Cardiac septum (tissue), 1 donor: ENCODE data around the gene SREK1. TPM values are rescaled to one million over a fixed set of nuclear protein-coding genes. Genes with fewer than 3 reads are reported as not detected.
A peak's percentile ranks its signal among the peaks of the same experiment; 100 is the strongest.
"Not testable (repeated sequence)": the region's sequence is repeated elsewhere in the genome, so short reads cannot be mapped to it uniquely, and the experiment has no call there.

Experiments used
- DNase-seq: peaks from one replicate; pipeline ENCODE4 v3.0.0-alpha.2; 2020; ENCODE audit warnings: low spot score
- intact Hi-C: fragments of 100-400 bp; cut with DNase I; formaldehyde crosslinking; loops from one replicate; pipeline ENCODE4 v1.14.0; 2022
- long read RNA-seq: library from polyadenylated mRNA; unstranded; transcript quantifications from one replicate; pipeline ENCODE4 v2.0.0, GENCODE V29; 2021
- total RNA-seq: library from RNA; stranded (reverse); fragmentation: NEBNext Ultra II Directional; extraction: Animal tissue kit (Norgen Biotek cat#: 25700); gene quantifications from one replicate; pipeline ENCODE4 v1.2.1, GENCODE V29; 2021
- donor health status: DM: no; HTN: no; CAD: no.

Gene SREK1, protein sequence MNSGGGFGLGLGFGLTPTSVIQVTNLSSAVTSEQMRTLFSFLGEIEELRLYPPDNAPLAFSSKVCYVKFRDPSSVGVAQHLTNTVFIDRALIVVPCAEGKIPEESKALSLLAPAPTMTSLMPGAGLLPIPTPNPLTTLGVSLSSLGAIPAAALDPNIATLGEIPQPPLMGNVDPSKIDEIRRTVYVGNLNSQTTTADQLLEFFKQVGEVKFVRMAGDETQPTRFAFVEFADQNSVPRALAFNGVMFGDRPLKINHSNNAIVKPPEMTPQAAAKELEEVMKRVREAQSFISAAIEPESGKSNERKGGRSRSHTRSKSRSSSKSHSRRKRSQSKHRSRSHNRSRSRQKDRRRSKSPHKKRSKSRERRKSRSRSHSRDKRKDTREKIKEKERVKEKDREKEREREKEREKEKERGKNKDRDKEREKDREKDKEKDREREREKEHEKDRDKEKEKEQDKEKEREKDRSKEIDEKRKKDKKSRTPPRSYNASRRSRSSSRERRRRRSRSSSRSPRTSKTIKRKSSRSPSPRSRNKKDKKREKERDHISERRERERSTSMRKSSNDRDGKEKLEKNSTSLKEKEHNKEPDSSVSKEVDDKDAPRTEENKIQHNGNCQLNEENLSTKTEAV
- 50.7 TPM for total RNA-seq
- long read RNA-seq, full-length matches to known transcripts: 12 of 72 reads
- long read RNA-seq, partial matches to known transcripts: 54 of 72 reads
- long read RNA-seq, other reads (novel, unspliced or antisense): 6 of 72 reads

- DNase-seq: peak; percentile 95
- intact Hi-C loops: loop anchor here (1.0 to 10.0 kb wide), 2 partner anchors 218 to 419 kb away; partner anchors contain the start of genes ERBIN, NLN and SGTB
Observed at GRCh38 chr5:66144074-66144833, at the start of gene SREK1. TSS of gene SREK1 (plus strand) at chr5:66144300. CDS start at chr5:66144377, 77 bp downstream.

DNA sequence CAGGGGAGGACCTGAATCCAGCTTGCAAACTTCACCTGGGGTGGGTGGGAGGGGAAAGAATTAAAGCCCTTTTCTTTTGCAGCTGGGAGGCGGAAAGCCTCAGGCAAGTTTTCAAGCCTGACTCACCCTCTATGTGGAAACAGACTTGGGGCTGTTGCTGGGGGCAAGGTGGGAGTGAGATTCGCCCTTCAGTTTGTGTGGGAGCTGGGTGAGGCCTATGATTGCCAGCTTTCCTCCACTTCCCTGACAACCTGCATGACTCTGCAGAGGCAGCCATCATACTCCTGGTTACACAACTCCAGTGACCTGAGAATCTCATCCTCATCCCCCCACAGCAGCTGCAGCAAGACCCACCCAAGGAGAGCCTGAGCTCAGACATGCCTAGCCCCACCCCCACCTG lies 43.2 kb upstream of the SREK1 start:
- intact Hi-C loops: no loop called here

GRCh38 chr5:66113160-66113559 lies 30.9 kb upstream of the SREK1 start:
- intact Hi-C loops: no loop called here
- no peak for DNase-seq

More for the DNA sequence above, 43.2 kb upstream of the SREK1 start:
- no peak for DNase-seq

- intact Hi-C loops: no loop called here
- DNase-seq: no peak
Observed at GRCh38 chr5:66118304-66118703, 25.8 kb upstream of the SREK1 start.

DNA sequence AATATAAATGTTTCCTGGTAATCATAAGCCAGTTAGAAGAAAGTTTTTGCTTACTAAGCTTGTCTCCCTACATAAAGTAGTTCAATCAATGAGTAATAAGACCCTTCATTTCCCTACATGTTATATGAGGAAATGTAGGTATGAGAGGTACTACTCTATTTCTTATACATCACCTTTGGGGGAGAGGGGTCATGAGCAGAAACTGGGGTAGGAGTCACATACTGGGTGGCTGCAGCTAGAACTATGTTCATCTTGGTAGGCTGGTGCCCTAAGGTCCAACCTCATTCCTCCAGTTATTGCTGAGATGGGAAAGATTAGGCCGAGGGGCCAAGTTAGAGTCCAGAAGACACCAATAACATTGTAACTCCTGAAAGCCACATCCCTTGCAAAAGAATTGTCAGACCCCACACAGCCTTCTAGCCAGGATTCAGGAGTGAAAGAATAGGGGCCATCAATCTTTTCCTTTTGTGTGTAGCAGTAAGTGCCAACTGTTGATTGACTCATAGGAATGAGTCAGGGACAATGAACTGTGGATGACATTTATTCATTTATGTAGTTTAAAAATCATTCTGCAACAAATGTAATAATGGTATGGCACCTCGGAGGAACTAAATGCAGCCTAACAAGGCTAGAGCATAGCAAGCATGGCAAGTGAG lies 21.6 kb upstream of the SREK1 start:
- intact Hi-C loops: no loop called here
- DNase-seq: no peak

DNA sequence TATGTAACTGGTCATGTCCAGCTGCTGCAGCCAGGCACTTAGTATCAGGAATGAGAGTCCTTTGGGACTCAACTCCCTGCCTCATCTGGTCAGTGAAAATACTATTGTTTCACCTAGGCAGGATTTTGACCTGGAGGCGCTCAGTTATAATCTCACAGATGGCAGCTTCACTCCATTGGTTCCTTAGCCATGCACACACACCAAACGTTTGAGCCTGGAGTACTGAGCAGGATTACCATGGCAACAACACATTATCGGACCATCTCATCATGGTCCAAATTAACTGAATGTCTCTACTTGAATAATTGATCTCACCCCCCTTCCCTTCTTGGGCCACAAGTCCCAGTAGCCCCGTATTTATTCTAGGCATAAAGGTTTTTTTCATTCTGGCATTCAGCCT lies 15.0 kb upstream of the SREK1 start:
- intact Hi-C loops: no loop called here
- DNase-seq: no peak

DNA sequence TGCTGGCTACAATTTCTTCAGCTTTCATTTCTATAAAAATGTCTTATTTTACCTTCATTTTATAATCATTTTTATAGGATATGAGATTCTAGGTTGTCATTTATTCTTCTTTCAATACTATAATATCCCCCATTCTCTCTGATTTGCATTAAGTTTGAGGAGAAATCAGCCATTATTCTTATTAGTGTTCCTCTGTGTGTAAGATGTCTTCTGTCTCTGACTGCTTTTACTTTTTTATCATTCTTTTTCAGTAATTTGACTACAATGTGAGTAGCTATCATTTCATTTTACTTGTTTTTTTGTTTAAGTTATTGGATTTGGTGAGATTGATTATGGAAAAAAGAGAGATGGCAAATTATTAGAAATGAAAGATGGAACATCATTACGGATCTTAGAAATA lies 13.6 kb upstream of the SREK1 start:
- intact Hi-C loops: no loop called here
- DNase-seq: no peak

GRCh38 chr5:66134407-66134861 lies 9.7 kb upstream of the SREK1 start:
- no peak for DNase-seq
- intact Hi-C loops: no loop called here

- DNase-seq: no peak
- intact Hi-C loops: no loop called here
Observed at GRCh38 chr5:66136053-66136452, 8.0 kb upstream of the SREK1 start.

GRCh38 chr5:66136944-66137343 lies 7.2 kb upstream of the SREK1 start:
- intact Hi-C loops, DNase-seq: not testable (repeated sequence)

DNA sequence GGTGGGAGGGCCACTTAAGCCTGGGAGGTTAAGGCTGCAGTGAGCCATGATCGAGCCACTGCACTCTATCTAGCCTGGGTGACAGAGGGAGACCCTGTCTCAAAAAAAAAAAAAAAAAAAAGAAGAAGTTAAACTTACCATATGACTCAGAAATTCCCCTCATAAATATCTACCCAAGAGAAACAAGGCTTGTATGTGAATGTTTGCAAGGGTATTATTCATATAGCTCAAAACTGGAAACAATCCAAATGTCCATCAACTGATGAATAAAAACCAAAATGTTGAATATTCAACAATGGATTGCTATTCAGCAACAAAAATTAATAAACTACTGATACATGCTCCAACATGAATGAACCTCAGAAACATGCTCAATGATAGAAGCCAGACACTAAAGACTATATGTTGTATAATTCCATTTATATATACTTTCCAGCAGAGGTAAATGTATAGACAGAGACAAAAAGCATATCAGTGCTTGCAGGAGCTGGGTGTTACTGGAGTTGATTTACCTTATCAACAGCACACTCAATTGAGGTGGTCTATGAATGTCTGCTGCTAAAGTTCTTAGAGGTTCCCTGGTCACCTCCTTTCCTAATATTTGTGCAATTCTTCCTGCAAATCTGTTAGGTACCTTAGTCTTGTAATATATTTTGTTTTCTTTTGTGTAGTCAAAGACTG lies 5.3 kb upstream of the SREK1 start:
- intact Hi-C loops: no loop called here

DNA sequence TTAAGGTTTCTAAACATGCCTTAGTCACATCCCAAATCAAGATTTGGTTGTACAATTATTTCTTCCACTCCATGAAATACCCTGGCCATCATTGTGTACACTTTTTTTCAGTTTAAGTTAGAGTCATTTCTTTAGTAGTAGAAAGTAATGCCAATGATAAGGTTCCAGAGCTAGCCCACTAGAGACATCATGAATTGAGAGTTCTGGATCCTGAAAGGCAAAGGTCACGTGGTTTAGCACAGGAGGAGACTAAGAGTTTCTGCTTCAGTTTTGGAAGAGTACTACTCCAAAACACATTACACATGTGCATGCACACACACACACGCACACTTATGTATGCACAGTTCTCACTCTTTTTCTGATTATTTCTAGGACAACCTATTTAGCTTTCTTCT lies 4.8 kb upstream of the SREK1 start:
- DNase-seq: no peak
- intact Hi-C loops: no loop called here

More for the DNA sequence above, 5.3 kb upstream of the SREK1 start:
- DNase-seq: no peak

- intact Hi-C loops: loop anchor here (10.0 kb wide), 1 partner anchor 418 kb away; the partner anchor contains the start of genes NLN and SGTB
- no peak for DNase-seq
Observed at GRCh38 chr5:66142417-66142816, 1.7 kb upstream of the SREK1 start.

- intact Hi-C loops: loop anchor here (1.0 to 10.0 kb wide), 2 partner anchors 217 to 419 kb away; partner anchors contain the start of genes ERBIN, NLN and SGTB
- no peak for DNase-seq
Observed at GRCh38 chr5:66143473-66144073, 527 bp upstream of the SREK1 start.

GRCh38 chr5:66144834-66145390 lies 812 bp downstream of the SREK1 start:
- DNase-seq: no peak
- intact Hi-C loops: loop anchor here (1.0 to 10.0 kb wide), 2 partner anchors 219 to 420 kb away; partner anchors contain the start of genes ERBIN, NLN and SGTB

- intact Hi-C loops: loop anchor here (10.0 kb wide), 1 partner anchor 421 kb away; the partner anchor contains the start of genes NLN and SGTB
- no peak for DNase-seq
Observed at GRCh38 chr5:66145737-66146136, 1.6 kb downstream of the SREK1 start.

DNA sequence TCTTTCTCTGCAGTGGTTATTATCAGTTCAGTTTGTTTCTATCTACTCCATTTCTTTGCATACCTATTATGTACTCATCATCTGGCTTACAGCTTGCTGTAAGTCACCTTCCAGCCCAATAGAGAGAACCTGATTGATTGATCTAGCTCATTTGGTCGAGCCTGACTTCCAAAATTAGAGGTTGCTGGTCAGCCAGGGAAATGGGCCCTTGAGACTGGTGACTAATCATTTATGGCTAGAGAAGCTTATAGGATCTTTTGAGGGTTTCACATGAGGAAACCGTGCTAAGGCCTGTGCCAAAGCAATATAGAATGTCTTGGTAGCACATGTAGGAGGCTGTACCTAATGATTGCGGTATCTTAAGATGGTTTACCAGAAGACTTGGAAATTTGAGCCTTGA lies 5.8 kb downstream of the SREK1 start:
- no peak for DNase-seq
- intact Hi-C loops: loop anchor here (10.0 kb wide), 1 partner anchor 425 kb away; the partner anchor contains the start of genes NLN and SGTB

- no peak for DNase-seq
- intact Hi-C loops: no loop called here
Observed at GRCh38 chr5:66151030-66151429, 6.9 kb downstream of the SREK1 start.
